NB4 (cell line): ENCODE measurements around the gene TMEM30A.
A peak's percentile ranks its signal among the peaks of the same experiment; 100 is the strongest.

Source experiments
- DNase-seq: peaks from one replicate; pipeline ENCODE4 v3.0.0; 2010; ENCODE audit warnings: low read depth
- H3K4me3 ChIP-seq: one replicate; pipeline ENCODE4 v1.5.1; 2011; ENCODE audit warnings: mild to moderate bottlenecking, low read depth, low read length, moderate library complexity
- MYC ChIP-seq: IDR thresholded peaks from 2 replicates; pipeline ENCODE4 v1.6.1; 2011; ENCODE audit warnings: low read depth, low read length
- POLR2A ChIP-seq: IDR thresholded peaks from 2 replicates; pipeline ENCODE4 v1.6.1; 2011; ENCODE audit warnings: mild to moderate bottlenecking; ENCODE audit not compliant: insufficient read length; ENCODE audit errors: extremely low read depth
- TF ChIP-seq, protein P1 (sequence below): IDR thresholded peaks from one replicate; pipeline ENCODE4 v1.5.1; 2012; ENCODE audit warnings: low read depth, low read length
- TF ChIP-seq, protein P2 (sequence below): IDR thresholded peaks from 2 replicates; pipeline ENCODE4 v1.6.1; 2011; ENCODE audit warnings: low read depth, low read length

Gene TMEM30A

DNA sequence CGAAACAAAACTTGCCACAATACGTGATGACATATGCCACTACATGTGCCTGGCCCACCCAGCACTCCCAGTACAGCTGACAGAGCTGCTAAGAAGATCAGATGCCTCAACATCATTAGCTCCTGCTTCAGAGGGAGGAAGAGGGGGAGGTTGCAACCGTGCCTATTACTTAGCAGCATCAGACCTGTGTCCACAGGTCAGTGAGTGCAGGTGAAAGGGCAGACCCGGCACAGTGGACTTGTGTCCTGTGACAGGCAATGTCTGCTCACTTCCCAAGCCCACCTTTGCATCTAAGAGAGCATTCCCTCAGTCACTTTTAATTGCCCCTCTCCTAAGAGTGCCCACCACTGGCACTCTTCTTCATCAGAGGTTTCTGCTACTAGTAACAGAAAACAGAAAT is 69.3 kb downstream of the TMEM30A start:
- TF ChIP-seq, protein P1, sequence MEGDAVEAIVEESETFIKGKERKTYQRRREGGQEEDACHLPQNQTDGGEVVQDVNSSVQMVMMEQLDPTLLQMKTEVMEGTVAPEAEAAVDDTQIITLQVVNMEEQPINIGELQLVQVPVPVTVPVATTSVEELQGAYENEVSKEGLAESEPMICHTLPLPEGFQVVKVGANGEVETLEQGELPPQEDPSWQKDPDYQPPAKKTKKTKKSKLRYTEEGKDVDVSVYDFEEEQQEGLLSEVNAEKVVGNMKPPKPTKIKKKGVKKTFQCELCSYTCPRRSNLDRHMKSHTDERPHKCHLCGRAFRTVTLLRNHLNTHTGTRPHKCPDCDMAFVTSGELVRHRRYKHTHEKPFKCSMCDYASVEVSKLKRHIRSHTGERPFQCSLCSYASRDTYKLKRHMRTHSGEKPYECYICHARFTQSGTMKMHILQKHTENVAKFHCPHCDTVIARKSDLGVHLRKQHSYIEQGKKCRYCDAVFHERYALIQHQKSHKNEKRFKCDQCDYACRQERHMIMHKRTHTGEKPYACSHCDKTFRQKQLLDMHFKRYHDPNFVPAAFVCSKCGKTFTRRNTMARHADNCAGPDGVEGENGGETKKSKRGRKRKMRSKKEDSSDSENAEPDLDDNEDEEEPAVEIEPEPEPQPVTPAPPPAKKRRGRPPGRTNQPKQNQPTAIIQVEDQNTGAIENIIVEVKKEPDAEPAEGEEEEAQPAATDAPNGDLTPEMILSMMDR: no peak
- TF ChIP-seq MYC (no peak), POLR2A (no peak)
- TF ChIP-seq, protein P2, sequence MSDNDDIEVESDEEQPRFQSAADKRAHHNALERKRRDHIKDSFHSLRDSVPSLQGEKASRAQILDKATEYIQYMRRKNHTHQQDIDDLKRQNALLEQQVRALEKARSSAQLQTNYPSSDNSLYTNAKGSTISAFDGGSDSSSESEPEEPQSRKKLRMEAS: no peak
- DNase-seq: no peak
- H3K4me3 ChIP-seq: no peak overlapping the region

DNA sequence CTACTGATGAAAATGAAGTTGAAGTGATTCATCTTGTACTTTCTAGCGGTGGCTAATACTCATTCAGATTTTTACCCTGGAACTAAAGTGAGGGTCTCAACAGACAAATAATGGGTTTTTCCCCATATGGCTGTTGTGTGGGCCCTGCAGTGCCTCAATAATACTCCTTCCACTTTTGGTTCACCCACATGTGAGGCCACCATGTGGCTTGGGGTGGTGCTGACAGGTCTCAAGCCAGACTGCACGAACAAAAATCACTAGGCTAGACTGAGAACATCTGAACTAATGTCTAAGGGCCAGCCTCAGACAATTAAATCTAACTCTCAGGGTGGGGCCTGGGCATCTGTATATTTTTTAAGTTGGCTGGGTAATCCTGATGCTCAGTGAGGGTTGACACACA is 70.9 kb downstream of the TMEM30A start:
- DNase-seq: no peak

DNA sequence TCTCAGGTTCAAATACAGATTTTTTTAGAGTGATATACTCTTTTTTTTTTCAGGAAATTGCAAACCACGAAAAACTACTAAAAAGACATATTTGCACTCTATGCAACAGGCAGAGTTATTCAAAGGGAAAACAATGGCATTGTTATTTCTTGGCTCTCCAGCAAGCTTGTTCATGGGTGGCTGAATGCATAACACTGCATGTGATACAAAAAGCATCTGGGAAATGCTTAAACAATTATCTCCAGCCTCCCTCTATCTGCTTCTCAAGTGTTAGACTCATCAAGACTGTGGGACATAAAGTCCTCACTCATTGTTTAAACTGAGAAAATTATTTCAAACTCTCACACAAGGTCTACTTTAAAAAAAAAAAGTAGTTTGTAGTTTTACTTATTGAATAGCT is 71.5 kb downstream of the TMEM30A start:
- TF ChIP-seq, protein P1: no peak
- TF ChIP-seq, protein P2: no peak
- TF ChIP-seq MYC: no peak
- TF ChIP-seq POLR2A: no peak
- no peak overlapping the region for H3K4me3 ChIP-seq
- no peak for DNase-seq

More for the DNA sequence above, 70.9 kb downstream of the TMEM30A start:
- no peak overlapping the region for H3K4me3 ChIP-seq
- TF ChIP-seq, protein P2: peak; percentile 27; the same call in 1 of the 2 replicates
- no peak for TF ChIP-seq MYC
- TF ChIP-seq, protein P1: peak; percentile 17
- TF ChIP-seq POLR2A: no peak

DNA sequence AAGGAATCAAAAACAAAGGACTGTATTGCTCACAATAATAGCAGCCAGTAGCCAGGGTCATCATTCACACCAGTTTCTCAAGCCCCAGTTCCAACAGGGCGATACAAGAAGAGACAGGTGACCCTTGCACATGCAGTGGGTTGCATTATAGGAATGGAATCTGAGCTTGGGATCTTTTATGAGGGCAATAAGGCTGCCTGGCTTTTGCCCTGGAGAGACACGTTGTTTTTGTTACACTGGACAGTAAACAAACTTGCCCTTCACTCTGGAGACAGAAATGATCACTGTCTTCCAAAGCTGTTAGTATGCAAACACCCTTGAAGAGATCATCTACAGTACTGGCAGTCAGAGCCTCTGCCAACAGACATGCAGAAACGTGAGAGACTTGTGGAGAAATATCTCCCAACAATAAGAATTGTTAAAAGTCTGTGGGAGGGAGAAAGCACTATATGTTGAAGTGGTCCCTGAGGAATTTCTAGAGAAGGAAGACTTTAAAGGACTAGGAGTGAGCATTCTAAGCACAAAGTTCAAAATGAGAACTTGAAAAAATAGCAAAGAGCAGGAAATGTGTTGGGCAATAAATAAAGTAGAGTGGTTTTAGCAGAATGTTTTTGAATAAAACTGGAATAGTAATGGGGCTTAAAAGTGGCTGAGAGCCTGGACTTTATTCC is 72.5 kb downstream of the TMEM30A start:
- DNase-seq: no peak
- no peak overlapping the region for H3K4me3 ChIP-seq
- TF ChIP-seq, protein P2: no peak
- TF ChIP-seq, protein P1: no peak

DNA sequence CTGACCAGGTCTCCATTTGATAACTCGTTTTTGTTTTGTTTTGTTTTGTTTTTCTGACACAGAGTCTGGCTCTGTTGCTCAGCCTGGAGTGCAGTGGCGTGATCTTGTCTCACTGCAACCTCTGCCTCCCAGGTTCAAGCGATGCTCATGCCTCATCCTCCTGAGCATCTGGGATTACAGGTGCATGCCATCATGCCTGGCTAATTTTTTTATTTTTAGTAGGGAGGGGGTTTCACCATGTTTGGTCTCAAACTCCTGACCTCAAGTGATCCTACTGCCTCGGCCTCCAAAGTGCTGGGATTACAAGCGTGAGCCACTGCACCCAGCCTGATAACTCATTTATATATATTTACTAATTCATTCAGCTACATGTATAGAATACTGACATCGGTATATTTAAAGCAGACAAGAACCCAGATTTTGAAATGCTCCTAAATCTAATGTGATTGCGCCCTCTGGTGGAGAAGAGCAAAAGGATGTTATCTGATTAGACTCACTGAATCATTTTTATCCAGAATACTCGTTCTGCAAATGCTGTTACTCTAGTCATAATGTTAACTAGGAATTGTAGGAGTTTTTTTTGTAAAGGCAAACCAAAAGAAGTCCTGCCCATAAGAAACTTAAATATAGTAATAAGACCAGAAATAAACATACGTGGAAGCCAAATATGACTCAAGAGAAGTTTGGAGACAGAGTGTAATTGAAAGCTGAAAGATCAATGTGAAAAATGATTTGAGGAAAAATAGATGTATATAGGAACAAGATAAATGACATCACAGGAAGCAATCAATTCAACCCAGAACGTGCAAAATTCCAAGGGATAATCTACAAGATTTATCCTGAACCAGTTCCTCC is 73.5 kb downstream of the TMEM30A start:
- no peak overlapping the region for H3K4me3 ChIP-seq
- peak; percentile 69 for DNase-seq
- TF ChIP-seq POLR2A (no peak), MYC (no peak)
- TF ChIP-seq, protein P2: no peak
- TF ChIP-seq, protein P1: peak; percentile 73
